HEK293 (cell line): ENCODE results near the gene DNMBP.

Source experiments
- CTCF ChIA-PET: fragments of 350-600 bp; formaldehyde crosslinking; extraction: SDS; loops from one replicate; lab custom pipeline; 2021; ENCODE audit warnings: antibody characterized with exemption; lab: Yijun Ruan, JAX
- POLR2A ChIA-PET: fragments of 300-600 bp; formaldehyde crosslinking; extraction: SDS; loops from one replicate; lab custom pipeline; 2020; ENCODE audit warnings: antibody characterized with exemption, inconsistent platforms; lab: Yijun Ruan, JAX
- H3K27ac ChIP-seq: fragments of 200-500 bp; sonication (Bioruptor generic); 2 replicates; pipeline ENCODE4 v1.5.1; 2014; ENCODE audit warnings: low read depth, low read length, control low read depth, inconsistent platforms; ENCODE audit errors: extremely low read depth
- H3K36me3 ChIP-seq, 2 experiments: fragments of 200-500 bp in 1 of 2; sonication (Bioruptor generic) in 1 of 2; 1 replicate in 1 of 2; 2 replicates in 1 of 2; pipeline ENCODE4 v1.5.1; 2014 to 2017; ENCODE audit warnings: inconsistent platforms in 2 of 2, low read length in 2 of 2; ENCODE audit not compliant: control insufficient read depth in 2 of 2, insufficient read depth in 1 of 2
- H3K4me1 ChIP-seq: fragments of 200-500 bp; sonication (Bioruptor generic); 2 replicates; pipeline ENCODE4 v1.5.1; 2014; ENCODE audit warnings: mild to moderate bottlenecking, low read length, inconsistent platforms; ENCODE audit not compliant: control insufficient read depth, insufficient read depth
- H3K4me3 ChIP-seq: 2 replicates; pipeline ENCODE4 v1.5.1; 2011; ENCODE audit warnings: low read depth, mild to moderate bottlenecking, control low read depth, low read length, moderate library complexity
- H3K9me3 ChIP-seq: fragments of 200-500 bp; sonication (Bioruptor generic); 2 replicates; pipeline ENCODE4 v1.5.1; 2014; ENCODE audit warnings: low read depth, low read length, inconsistent platforms; ENCODE audit not compliant: control insufficient read depth, insufficient read depth
- ATF2 ChIP-seq: fragments of 450-650 bp; formaldehyde crosslinking; IDR thresholded peaks from 2 replicates; pipeline ENCODE4 v1.5.1; 2016; ENCODE audit warnings: missing biosample characterization, missing genetic modification characterization, low read depth
- GLI2 ChIP-seq: fragments of 450-650 bp; formaldehyde crosslinking; IDR thresholded peaks from 2 replicates; pipeline ENCODE4; 2017; ENCODE audit warnings: missing biosample characterization, missing genetic modification characterization, low read depth, borderline replicate concordance
- GLIS1 ChIP-seq: fragments of 450-650 bp; formaldehyde crosslinking; IDR thresholded peaks from 2 replicates; pipeline ENCODE4 v1.5.1; 2016; ENCODE audit warnings: missing biosample characterization, missing genetic modification characterization
- HOXD13 ChIP-seq: sonication (generic); formaldehyde crosslinking; IDR thresholded peaks from 2 replicates; pipeline ENCODE4 v1.8.0; 2022; ENCODE audit warnings: missing genetic modification reagents, borderline replicate concordance
- IKZF3 ChIP-seq: fragments of 450-650 bp; IDR thresholded peaks from 2 replicates; pipeline ENCODE4 v1.5.0; 2018; ENCODE audit warnings: missing biosample characterization, mild to moderate bottlenecking, missing genetic modification characterization, moderate library complexity
- KLF17 ChIP-seq: fragments of 450-650 bp; formaldehyde crosslinking; IDR thresholded peaks from 2 replicates; pipeline ENCODE4 v1.5.1; 2016; ENCODE audit warnings: missing biosample characterization, missing genetic modification characterization
- KLF8 ChIP-seq: fragments of 450-650 bp; formaldehyde crosslinking; IDR thresholded peaks from 2 replicates; pipeline ENCODE4 v1.5.1; 2016; ENCODE audit warnings: missing biosample characterization, missing genetic modification characterization
- SP7 ChIP-seq: fragments of 450-650 bp; formaldehyde crosslinking; IDR thresholded peaks from 2 replicates; pipeline ENCODE4 v1.5.1; 2016; ENCODE audit warnings: missing biosample characterization, missing genetic modification characterization
- ZBTB7A ChIP-seq: fragments of 450-650 bp; formaldehyde crosslinking; IDR thresholded peaks from 2 replicates; pipeline ENCODE4 v1.5.1; 2016; ENCODE audit warnings: low read depth, missing biosample characterization, missing genetic modification characterization
- ZNF23 ChIP-seq: fragments of 450-650 bp; formaldehyde crosslinking; IDR thresholded peaks from 2 replicates; pipeline ENCODE4 v1.5.1; 2016; ENCODE audit warnings: missing biosample characterization, missing genetic modification characterization, borderline replicate concordance
- ZNF280C ChIP-seq: fragments of 450-650 bp; formaldehyde crosslinking; IDR thresholded peaks from 2 replicates; pipeline ENCODE4 v1.5.1; 2016; ENCODE audit warnings: missing biosample characterization, missing genetic modification characterization
- ZNF394 ChIP-seq: fragments of 450-650 bp; formaldehyde crosslinking; IDR thresholded peaks from 2 replicates; pipeline ENCODE4 v1.5.1; 2016; ENCODE audit warnings: missing biosample characterization, missing genetic modification characterization, mild to moderate bottlenecking, moderate library complexity, borderline replicate concordance
- ZNF404 ChIP-seq: fragments of 450-650 bp; formaldehyde crosslinking; IDR thresholded peaks from 2 replicates; pipeline ENCODE4 v1.5.1; 2017; ENCODE audit warnings: missing biosample characterization, missing genetic modification characterization
- ZNF548 ChIP-seq: fragments of 450-650 bp; formaldehyde crosslinking; IDR thresholded peaks from 2 replicates; pipeline ENCODE4 v1.5.1; 2016; ENCODE audit warnings: missing biosample characterization, missing genetic modification characterization
- ZNF549 ChIP-seq: fragments of 450-650 bp; IDR thresholded peaks from 2 replicates; pipeline ENCODE4 v1.5.1; 2018; ENCODE audit warnings: missing biosample characterization, missing genetic modification characterization, mild to moderate bottlenecking, inconsistent platforms, moderate library complexity
- ZNF629 ChIP-seq: fragments of 450-650 bp; formaldehyde crosslinking; IDR thresholded peaks from 2 replicates; pipeline ENCODE4 v1.5.1; 2017; ENCODE audit warnings: missing biosample characterization, missing genetic modification characterization
- ZNF768 ChIP-seq: fragments of 450-650 bp; formaldehyde crosslinking; IDR thresholded peaks from 2 replicates; pipeline ENCODE4 v1.5.1; 2018; ENCODE audit warnings: missing biosample characterization, mild to moderate bottlenecking, missing genetic modification characterization
- ZNF792 ChIP-seq: fragments of 450-650 bp; formaldehyde crosslinking; IDR thresholded peaks from 2 replicates; pipeline ENCODE4 v1.5.1; 2016; ENCODE audit warnings: missing biosample characterization, missing genetic modification characterization
- ZSCAN16 ChIP-seq: fragments of 450-650 bp; formaldehyde crosslinking; IDR thresholded peaks from 2 replicates; pipeline ENCODE4 v1.5.1; 2016; ENCODE audit warnings: missing biosample characterization, missing genetic modification characterization
- TF ChIP-seq, protein P1 (sequence below): fragments of 450-650 bp; formaldehyde crosslinking; IDR thresholded peaks from 2 replicates; pipeline ENCODE4 v1.5.1; 2016; ENCODE audit warnings: missing biosample characterization, missing genetic modification characterization
- TF ChIP-seq, protein P2 (sequence below): fragments of 450-650 bp; formaldehyde crosslinking; IDR thresholded peaks from 2 replicates; pipeline ENCODE4 v1.5.1; 2017; ENCODE audit warnings: missing biosample characterization, missing genetic modification characterization

DNMBP gene

GRCh38 chr10:99930731-99931550 lies 78.8 kb downstream of the DNMBP start:
- CTCF ChIA-PET = interaction anchor here (1.2 to 1.6 kb wide), 3 partner anchors 40 to 85 kb away, joined by 3 read pairs; no protein-coding TSS in a partner anchor
- H3K4me3 ChIP-seq = no peak overlapping the region
- no peaks in the 10 kb centered on the region for H3K9me3 ChIP-seq
- no peaks in the 10 kb centered on the region for H3K36me3 ChIP-seq
- H3K27ac ChIP-seq = no peak overlapping the region
- peaks cover 16% of the 10 kb centered on the region for H3K4me1 ChIP-seq
- POLR2A ChIA-PET = no interaction called here
- TF ChIP-seq ZNF549 (tag by site-specific recombination) (no peak), KLF8 (tag by site-specific recombination) (no peak), ZNF394 (tag by site-specific recombination) (no peak), KLF17 (tag by site-specific recombination) (no peak), IKZF3 (tag by site-specific recombination) (no peak), ZNF548 (no peak), ZNF23 (tag by site-specific recombination) (no peak), ZNF792 (no peak), GLI2 (tag by site-specific recombination) (no peak), ZNF404 (tag by site-specific recombination) (no peak)
- TF ChIP-seq, protein P1, sequence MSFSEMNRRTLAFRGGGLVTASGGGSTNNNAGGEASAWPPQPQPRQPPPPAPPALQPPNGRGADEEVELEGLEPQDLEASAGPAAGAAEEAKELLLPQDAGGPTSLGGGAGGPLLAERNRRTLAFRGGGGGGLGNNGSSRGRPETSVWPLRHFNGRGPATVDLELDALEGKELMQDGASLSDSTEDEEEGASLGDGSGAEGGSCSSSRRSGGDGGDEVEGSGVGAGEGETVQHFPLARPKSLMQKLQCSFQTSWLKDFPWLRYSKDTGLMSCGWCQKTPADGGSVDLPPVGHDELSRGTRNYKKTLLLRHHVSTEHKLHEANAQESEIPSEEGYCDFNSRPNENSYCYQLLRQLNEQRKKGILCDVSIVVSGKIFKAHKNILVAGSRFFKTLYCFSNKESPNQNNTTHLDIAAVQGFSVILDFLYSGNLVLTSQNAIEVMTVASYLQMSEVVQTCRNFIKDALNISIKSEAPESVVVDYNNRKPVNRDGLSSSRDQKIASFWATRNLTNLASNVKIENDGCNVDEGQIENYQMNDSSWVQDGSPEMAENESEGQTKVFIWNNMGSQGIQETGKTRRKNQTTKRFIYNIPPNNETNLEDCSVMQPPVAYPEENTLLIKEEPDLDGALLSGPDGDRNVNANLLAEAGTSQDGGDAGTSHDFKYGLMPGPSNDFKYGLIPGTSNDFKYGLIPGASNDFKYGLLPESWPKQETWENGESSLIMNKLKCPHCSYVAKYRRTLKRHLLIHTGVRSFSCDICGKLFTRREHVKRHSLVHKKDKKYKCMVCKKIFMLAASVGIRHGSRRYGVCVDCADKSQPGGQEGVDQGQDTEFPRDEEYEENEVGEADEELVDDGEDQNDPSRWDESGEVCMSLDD (tag by site-specific recombination) = no peak
- TF ChIP-seq, protein P2, sequence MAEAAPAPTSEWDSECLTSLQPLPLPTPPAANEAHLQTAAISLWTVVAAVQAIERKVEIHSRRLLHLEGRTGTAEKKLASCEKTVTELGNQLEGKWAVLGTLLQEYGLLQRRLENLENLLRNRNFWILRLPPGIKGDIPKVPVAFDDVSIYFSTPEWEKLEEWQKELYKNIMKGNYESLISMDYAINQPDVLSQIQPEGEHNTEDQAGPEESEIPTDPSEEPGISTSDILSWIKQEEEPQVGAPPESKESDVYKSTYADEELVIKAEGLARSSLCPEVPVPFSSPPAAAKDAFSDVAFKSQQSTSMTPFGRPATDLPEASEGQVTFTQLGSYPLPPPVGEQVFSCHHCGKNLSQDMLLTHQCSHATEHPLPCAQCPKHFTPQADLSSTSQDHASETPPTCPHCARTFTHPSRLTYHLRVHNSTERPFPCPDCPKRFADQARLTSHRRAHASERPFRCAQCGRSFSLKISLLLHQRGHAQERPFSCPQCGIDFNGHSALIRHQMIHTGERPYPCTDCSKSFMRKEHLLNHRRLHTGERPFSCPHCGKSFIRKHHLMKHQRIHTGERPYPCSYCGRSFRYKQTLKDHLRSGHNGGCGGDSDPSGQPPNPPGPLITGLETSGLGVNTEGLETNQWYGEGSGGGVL (tag by site-specific recombination) = no peak

DNA sequence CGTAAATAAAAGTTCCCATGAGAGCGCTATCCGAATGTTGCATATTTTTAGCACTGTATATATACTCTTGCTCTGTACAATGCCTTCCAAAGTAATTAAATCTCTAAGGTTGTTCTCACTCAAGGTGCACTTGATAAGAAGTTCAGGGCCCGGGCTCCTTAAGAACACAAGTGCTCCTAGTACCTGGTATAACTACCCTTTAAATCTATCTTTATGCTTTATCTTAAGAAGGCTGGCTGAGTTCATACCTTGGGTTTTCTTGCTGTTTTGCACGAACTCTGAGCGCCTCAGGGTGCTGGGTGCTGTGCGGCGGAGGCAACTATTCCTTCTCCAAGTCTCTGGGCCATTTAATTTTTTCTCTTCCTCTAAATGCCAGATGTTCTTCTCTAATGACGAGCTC lies 80.4 kb downstream of the DNMBP start:
- H3K9me3 ChIP-seq = no peaks in the 10 kb centered on the region
- H3K36me3 ChIP-seq = no peaks in the 10 kb centered on the region
- ChIA-PET CTCF (interaction anchor here (1.2 kb wide), 1 partner anchor 41 kb away, joined by 3 read pairs; no protein-coding TSS in a partner anchor), POLR2A (no interaction called here)
- no peak for TF ChIP-seq ZNF629
- no peak overlapping the region for H3K27ac ChIP-seq
- no peak overlapping the region for H3K4me3 ChIP-seq
- peaks cover 16% of the 10 kb centered on the region for H3K4me1 ChIP-seq

DNA sequence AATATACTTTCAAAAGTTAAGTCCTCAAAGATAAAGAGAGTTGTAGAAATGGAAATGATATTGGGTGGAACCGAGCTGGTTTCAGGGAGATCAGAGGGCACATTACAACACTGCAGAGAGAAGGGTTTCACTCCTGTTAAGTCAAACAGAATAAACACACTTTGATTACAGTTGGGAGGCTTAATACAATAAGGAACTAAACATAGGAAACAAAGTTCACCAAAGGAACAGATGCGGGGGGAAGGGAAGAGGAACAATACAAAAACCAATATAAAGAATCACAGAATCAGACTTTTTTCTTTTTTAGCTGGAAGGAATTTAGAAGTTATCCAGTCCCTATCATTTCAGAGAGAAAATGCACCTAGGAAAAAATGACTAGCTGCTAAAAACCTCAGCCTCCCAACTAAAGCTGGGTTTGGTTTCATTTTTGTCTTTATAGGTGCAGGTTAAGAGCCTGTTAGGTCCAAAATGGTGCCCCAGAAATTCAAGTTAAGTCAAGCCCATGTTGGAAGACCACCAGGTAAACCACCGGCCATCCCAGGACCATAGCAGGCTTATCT lies 81.9 kb downstream of the DNMBP start:
- Histone ChIP-seq H3K4me1 (peaks cover 16% of the 10 kb centered on the region), H3K4me3 (no peak overlapping the region), H3K9me3 (no peaks in the 10 kb centered on the region), H3K36me3 (no peaks in the 10 kb centered on the region), H3K27ac (no peak overlapping the region)
- POLR2A ChIA-PET = no interaction called here
- CTCF ChIA-PET = interaction anchor here (0.7 to 1.4 kb wide), 4 partner anchors 20 to 119 kb away, joined by 3 to 5 read pairs (median 4); partner anchors contain the start of gene DNMBP
- TF ChIP-seq ZSCAN16 (tag by site-specific recombination) (no peak), GLIS1 (tag by site-specific recombination) (no peak), ZBTB7A (tag by site-specific recombination) (no peak), ZNF280C (tag by site-specific recombination) (no peak), ATF2 (tag by site-specific recombination) (no peak), ZNF768 (no peak), HOXD13 (CRISPR knock-in tag) (no peak), SP7 (tag by site-specific recombination) (no peak)
